ENCODE results near the gene KCNK16.
A peak's percentile ranks its signal among the peaks of the same experiment; 100 is the strongest.

KCNK16 gene

GRCh38 chr6:39310542-39310941 lies 12.0 kb downstream of the KCNK16 start:
- DNase-seq (ENCODE audit: insufficient read length, low spot score) (no peak), FAIRE-seq (no peak)
- TF ChIP-seq CTCF (IDR thresholded peaks at IDR 0.05; ENCODE audit: insufficient read depth, missing control alignments) = no peak

- TF ChIP-seq CTCF (IDR thresholded peaks at IDR 0.05; ENCODE audit: insufficient read depth, missing control alignments) = peak; percentile 88
- DNase-seq (ENCODE audit: insufficient read length, low spot score) = peak; percentile 82
- no peak for FAIRE-seq
These were observed 12.5 kb downstream of the KCNK16 start for GRCh38 chr6:39309942-39310531.

- FAIRE-seq (no peak), DNase-seq (ENCODE audit: insufficient read length, low spot score) (no peak)
- no peak for TF ChIP-seq CTCF (IDR thresholded peaks at IDR 0.05; ENCODE audit: insufficient read depth, missing control alignments)
These were observed 15.0 kb downstream of the KCNK16 start for GRCh38 chr6:39307462-39307861.

- FAIRE-seq (no peak), DNase-seq (ENCODE audit: insufficient read length, low spot score) (no peak)
- TF ChIP-seq CTCF (IDR thresholded peaks at IDR 0.05; ENCODE audit: insufficient read depth, missing control alignments) = no peak
These were observed 17.6 kb downstream of the KCNK16 start for GRCh38 chr6:39304951-39305350.

GRCh38 chr6:39303425-39304153 lies 18.9 kb downstream of the KCNK16 start:
- TF ChIP-seq CTCF (IDR thresholded peaks at IDR 0.05; ENCODE audit: insufficient read depth, missing control alignments) = no peak
- DNase-seq (ENCODE audit: insufficient read length, low spot score) (no peak), FAIRE-seq (no peak)

- peak; percentile 85 for TF ChIP-seq CTCF (IDR thresholded peaks at IDR 0.05; ENCODE audit: insufficient read depth, missing control alignments)
- FAIRE-seq = no peak
- peak; percentile 94 for DNase-seq (ENCODE audit: insufficient read length, low spot score)
These were observed 19.7 kb downstream of the KCNK16 start for GRCh38 chr6:39302669-39303424.

All from D721Med (cell line).